AG04449 (cell line): ENCODE data around the gene CCDC167.

Experiments used
- CTCF ChIA-PET: fragments of 350-600 bp; formaldehyde crosslinking; extraction: SDS; loops from one replicate; lab custom pipeline; 2021; ENCODE audit warnings: antibody characterized with exemption; lab: Yijun Ruan, JAX
- POLR2A ChIA-PET: fragments of 400-600, 350-600 bp; formaldehyde crosslinking; extraction: SDS; loops from one replicate; lab custom pipeline; 2020; ENCODE audit warnings: antibody characterized with exemption, inconsistent platforms; lab: Yijun Ruan, JAX
- DNase-seq: peaks from one replicate; pipeline ENCODE4 v3.0.0-alpha.2; 2010; ENCODE audit warnings: low read depth, low spot score
- H3K4me3 ChIP-seq: 2 replicates; pipeline ENCODE4 v1.5.1; 2011; ENCODE audit warnings: low read depth, mild to moderate bottlenecking, control low read depth, low read length
- TF ChIP-seq, protein P1 (sequence below): IDR thresholded peaks from one replicate; pipeline ENCODE4 v1.5.1; 2011; ENCODE audit warnings: mild to moderate bottlenecking, moderate library complexity, low read length, control low read depth, inconsistent platforms; ENCODE audit not compliant: insufficient read depth; ENCODE audit errors: missing control alignments

The CCDC167 gene

DNA sequence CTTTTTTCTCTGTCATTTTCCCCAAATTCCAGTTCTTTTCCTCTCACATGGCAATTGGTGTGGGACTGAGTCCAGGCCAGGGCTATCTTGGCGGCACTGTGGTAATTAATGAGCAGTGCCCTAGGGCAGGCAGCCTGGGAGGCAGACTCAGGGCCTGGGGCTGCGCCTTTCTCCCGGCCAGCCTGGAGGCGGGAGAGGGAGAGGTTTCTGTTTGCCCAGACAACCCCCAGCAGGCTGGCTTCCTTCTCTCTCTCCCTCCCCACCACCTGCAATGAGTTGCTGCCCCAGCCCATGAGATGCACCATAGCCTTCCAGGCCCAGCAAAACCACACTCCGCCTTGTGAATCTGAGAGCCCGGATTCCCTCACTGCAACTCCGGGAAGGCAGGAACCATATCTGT is 15.1 kb upstream of the CCDC167 start:
- ChIA-PET POLR2A (no interaction called here), CTCF (interaction anchor here (1.2 kb wide), 1 partner anchor 178 kb away, joined by 3 read pairs; no protein-coding TSS in a partner anchor)
- no peak overlapping the region for H3K4me3 ChIP-seq
- no peak for DNase-seq
- TF ChIP-seq, protein P1, sequence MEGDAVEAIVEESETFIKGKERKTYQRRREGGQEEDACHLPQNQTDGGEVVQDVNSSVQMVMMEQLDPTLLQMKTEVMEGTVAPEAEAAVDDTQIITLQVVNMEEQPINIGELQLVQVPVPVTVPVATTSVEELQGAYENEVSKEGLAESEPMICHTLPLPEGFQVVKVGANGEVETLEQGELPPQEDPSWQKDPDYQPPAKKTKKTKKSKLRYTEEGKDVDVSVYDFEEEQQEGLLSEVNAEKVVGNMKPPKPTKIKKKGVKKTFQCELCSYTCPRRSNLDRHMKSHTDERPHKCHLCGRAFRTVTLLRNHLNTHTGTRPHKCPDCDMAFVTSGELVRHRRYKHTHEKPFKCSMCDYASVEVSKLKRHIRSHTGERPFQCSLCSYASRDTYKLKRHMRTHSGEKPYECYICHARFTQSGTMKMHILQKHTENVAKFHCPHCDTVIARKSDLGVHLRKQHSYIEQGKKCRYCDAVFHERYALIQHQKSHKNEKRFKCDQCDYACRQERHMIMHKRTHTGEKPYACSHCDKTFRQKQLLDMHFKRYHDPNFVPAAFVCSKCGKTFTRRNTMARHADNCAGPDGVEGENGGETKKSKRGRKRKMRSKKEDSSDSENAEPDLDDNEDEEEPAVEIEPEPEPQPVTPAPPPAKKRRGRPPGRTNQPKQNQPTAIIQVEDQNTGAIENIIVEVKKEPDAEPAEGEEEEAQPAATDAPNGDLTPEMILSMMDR: no peak

DNA sequence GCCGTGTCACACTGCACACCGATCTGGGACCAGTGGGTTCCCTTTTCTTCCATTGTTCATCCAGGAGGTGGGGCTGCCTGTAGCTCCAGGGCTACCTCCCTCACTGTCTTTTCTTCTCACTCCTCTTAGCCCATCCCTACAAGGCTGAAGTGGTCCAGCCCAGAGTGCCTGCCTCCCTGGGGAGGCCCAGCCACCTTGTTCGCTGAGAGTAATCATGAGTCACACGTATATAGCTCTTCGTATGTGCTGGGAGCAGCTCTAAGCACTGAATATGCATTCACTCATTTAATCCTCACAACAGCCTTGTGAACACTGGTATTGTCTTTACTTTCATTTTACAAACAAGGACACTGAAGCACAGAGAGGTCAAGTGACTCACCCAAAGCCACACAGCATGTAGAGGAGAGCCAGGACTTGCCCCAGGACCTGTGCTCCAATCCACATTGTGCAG is 14.7 kb upstream of the CCDC167 start:
- no peak overlapping the region for H3K4me3 ChIP-seq
- TF ChIP-seq, protein P1: no peak
- ChIA-PET CTCF (interaction anchor here (1.2 kb wide), 1 partner anchor 178 kb away, joined by 3 read pairs; no protein-coding TSS in a partner anchor), POLR2A (interaction anchor here (0.6 kb wide), 1 partner anchor 13 kb away, joined by 3 read pairs; no protein-coding TSS in a partner anchor)
- no peak for DNase-seq

DNA sequence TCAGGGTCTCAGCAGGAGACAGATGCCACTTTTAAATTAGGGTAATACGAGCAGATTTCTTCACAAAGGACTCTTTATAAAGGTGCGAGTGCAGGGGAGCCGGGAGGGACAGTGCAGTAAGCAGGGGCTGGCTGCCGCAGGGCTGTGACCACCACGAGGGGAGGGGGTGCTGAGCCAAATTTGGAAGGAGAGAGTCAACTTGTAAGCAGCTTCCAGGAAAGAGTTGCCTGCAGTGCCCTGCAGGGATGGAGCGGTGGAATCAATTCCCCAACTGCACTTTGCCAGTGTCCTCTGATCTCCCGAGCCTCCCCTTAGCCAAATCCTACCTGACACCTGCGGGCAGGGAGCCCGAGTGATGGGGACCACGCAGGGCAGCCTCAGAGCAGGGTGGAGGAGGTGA is 13.9 kb upstream of the CCDC167 start:
- H3K4me3 ChIP-seq: no peak overlapping the region
- TF ChIP-seq, protein P1: no peak
- CTCF ChIA-PET: no interaction called here
- POLR2A ChIA-PET: no interaction called here
- no peak for DNase-seq

DNA sequence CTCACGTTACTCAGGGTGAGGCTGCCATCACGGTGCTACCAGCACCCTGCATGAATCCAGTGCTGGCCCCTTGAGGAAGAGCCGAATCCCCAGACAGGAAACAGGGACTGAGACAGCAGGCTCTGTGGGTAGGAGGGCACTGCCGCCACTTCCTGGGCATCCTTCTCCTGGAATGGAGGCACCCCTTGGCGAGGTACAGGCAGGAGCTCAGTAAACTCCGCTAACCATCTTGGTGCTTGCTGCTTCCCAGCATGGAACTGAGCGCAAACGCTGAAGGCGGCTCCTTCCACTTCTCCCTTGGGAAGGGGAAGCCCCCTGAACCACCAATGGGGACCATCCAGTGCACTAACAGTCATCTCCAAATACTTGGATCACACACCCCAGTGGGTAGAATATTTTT is 13.5 kb upstream of the CCDC167 start:
- POLR2A ChIA-PET: no interaction called here
- no peak overlapping the region for H3K4me3 ChIP-seq
- TF ChIP-seq, protein P1: no peak
- CTCF ChIA-PET: interaction anchor here (1.3 kb wide), 1 partner anchor 179 kb away, joined by 4 read pairs; no protein-coding TSS in a partner anchor
- DNase-seq: no peak

DNA sequence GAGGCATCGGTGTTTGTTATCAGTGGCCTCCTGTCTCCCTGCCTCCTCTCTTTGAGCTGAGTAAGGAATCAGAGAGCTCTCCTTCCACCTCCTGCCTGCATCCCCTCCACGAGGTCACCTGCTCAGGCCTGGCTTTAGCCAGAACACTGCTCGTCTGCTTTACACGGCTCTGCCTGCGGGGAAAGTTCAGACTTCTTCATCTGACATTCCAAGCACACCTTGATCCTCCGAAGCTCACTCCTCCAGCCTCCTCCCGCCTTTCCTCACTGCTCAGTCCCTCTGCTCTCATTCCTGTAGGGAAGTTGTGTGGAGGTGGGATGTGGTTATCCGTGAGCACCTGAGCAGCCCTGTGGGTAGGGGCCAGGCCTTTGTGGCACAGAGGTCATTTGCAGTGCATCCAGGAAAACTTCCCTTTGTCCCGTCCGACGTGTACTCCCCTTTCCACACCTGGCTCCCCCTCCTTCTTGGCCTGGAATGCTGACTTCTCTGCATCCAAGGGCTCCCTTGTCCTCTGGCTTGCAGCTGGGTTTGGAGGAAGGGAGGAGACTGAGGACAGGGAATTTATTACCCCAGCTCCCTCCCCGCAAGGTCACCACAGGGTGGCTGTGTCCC is 12.8 kb upstream of the CCDC167 start:
- CTCF ChIA-PET: interaction anchor here (1.3 kb wide), 1 partner anchor 179 kb away, joined by 4 read pairs; no protein-coding TSS in a partner anchor
- TF ChIP-seq, protein P1: no peak
- H3K4me3 ChIP-seq: no peak overlapping the region
- POLR2A ChIA-PET: no interaction called here
- DNase-seq: no peak

DNA sequence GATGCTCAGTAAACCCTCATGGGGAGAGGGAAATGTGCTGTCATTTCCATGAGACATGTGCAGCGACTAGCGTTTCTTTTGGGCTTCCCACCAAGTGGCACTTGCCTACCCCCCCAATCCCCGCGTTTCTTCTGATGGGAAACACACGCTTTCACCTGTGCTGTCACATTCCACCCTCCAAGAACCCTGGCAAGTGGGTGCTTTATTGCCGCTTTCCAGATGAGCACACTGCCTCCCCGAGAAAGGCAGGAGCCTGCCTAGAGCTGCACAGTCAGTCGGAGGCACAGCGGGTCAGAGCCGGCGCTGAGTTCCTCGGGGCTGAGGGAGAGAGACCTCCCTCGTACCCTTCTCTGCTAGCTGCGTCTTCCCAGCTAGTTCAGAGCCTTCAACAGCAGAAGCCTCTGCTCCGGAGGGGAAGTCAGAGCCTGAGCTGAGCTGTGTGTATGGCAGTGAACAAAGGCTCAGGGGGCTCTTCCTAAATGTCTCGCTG is 12.3 kb upstream of the CCDC167 start:
- CTCF ChIA-PET: interaction anchor here (1.3 kb wide), 1 partner anchor 180 kb away, joined by 4 read pairs; no protein-coding TSS in a partner anchor
- POLR2A ChIA-PET: no interaction called here
- no peak for DNase-seq
- H3K4me3 ChIP-seq: no peak overlapping the region
- TF ChIP-seq, protein P1: no peak
